Right lobe of liver (tissue), 4 donors: ENCODE data around the gene PARP9.

Experiments used
- CTCF ChIP-seq, 4 donors: fragments of 200-600 bp in 3 of 4; fragments of 450-650 bp in 1 of 4; IDR thresholded peaks; one replicate each; pipeline versions ENCODE4 v1.5.1 to v1.8.0; 2016 to 2022; ENCODE audit warnings: antibody characterized with exemption in 4 of 4, mild to moderate bottlenecking in 2 of 4
- POLR2A ChIP-seq: fragments of 450-650 bp; IDR thresholded peaks from one replicate; pipeline ENCODE4 v1.6.1; 2017; ENCODE audit warnings: antibody characterized with exemption, mild to moderate bottlenecking
- donor health status: DM: no; HTN: no; CAD: no.
- donor health status: DM: no; HTN: no; CAD: no.
- donor health status: DM: no; HTN: yes; CAD: no.

- no peak for TF ChIP-seq CTCF (IDR thresholded peaks at IDR 0.05)
- no peak for TF ChIP-seq POLR2A
Observed at GRCh38 chr3:122515870-122516269, 48.2 kb downstream of the PARP9 start.
